ENCODE results near the gene SDCCAG8.
"Not testable (repeated sequence)": the region's sequence is repeated elsewhere in the genome, so short reads cannot be mapped to it uniquely, and the experiment has no call there.

The SDCCAG8 gene

GRCh38 chr1:243323491-243323890, 67.7 kb downstream of the SDCCAG8 start:
- WGBS (ENCODE audit: insufficient coverage, insufficient read length): no CpG with 5 or more reads among the region's 4 CpGs
- H3K9me3 ChIP-seq (ENCODE audit: control insufficient read depth, insufficient read depth, low read length): no peaks in the 10 kb centered on the region
- H3K4me3 ChIP-seq (ENCODE audit: low read length): no peak overlapping the region
- DNase-seq (ENCODE audit: low read depth, low spot score): no peak
- no peaks in the 10 kb centered on the region for H3K27me3 ChIP-seq (ENCODE audit: control insufficient read depth, insufficient read depth, low read length)
- H3K4me1 ChIP-seq (ENCODE audit: control insufficient read depth, insufficient read depth, low read length): no peaks in the 10 kb centered on the region
- H3K36me3 ChIP-seq (ENCODE audit: control insufficient read depth, insufficient read depth, low read length): no peaks in the 10 kb centered on the region
- no peak overlapping the region for H3K27ac ChIP-seq (ENCODE audit: low read length)

- Histone ChIP-seq H3K4me1 (ENCODE audit: control insufficient read depth, insufficient read depth, low read length) (no peaks in the 10 kb centered on the region), H3K36me3 (ENCODE audit: control insufficient read depth, insufficient read depth, low read length) (no peaks in the 10 kb centered on the region), H3K4me3 (ENCODE audit: low read length) (no peak overlapping the region), H3K27ac (ENCODE audit: low read length) (no peak overlapping the region), H3K9me3 (ENCODE audit: control insufficient read depth, insufficient read depth, low read length) (no peaks in the 10 kb centered on the region), H3K27me3 (ENCODE audit: control insufficient read depth, insufficient read depth, low read length) (no peaks in the 10 kb centered on the region)
- DNase-seq (ENCODE audit: low read depth, low spot score): no peak
- no CpG with 5 or more reads among the region's 1 CpG for WGBS (ENCODE audit: insufficient coverage, insufficient read length)
Measured at GRCh38 chr1:243325305-243325890, 69.6 kb downstream of the SDCCAG8 start.

GRCh38 chr1:243332440-243332839, 76.6 kb downstream of the SDCCAG8 start:
- no CpG with 5 or more reads among the region's 18 CpGs for WGBS (ENCODE audit: insufficient coverage, insufficient read length)
- DNase-seq (ENCODE audit: low read depth, low spot score): no peak
- no peaks in the 10 kb centered on the region for H3K4me1 ChIP-seq (ENCODE audit: control insufficient read depth, insufficient read depth, low read length)
- H3K9me3 ChIP-seq (ENCODE audit: control insufficient read depth, insufficient read depth, low read length): no peaks in the 10 kb centered on the region
- H3K4me3 ChIP-seq (ENCODE audit: low read length): no peak overlapping the region
- no peaks in the 10 kb centered on the region for H3K36me3 ChIP-seq (ENCODE audit: control insufficient read depth, insufficient read depth, low read length)
- H3K27me3 ChIP-seq (ENCODE audit: control insufficient read depth, insufficient read depth, low read length): no peaks in the 10 kb centered on the region
- no peak overlapping the region for H3K27ac ChIP-seq (ENCODE audit: low read length)

- Histone ChIP-seq H3K27ac (ENCODE audit: low read length) (no peak overlapping the region), H3K9me3 (ENCODE audit: control insufficient read depth, insufficient read depth, low read length) (no peaks in the 10 kb centered on the region), H3K4me1 (ENCODE audit: control insufficient read depth, insufficient read depth, low read length) (no peaks in the 10 kb centered on the region), H3K36me3 (ENCODE audit: control insufficient read depth, insufficient read depth, low read length) (no peaks in the 10 kb centered on the region), H3K4me3 (ENCODE audit: low read length) (no peak overlapping the region), H3K27me3 (ENCODE audit: control insufficient read depth, insufficient read depth, low read length) (no peaks in the 10 kb centered on the region)
- 100% methylated on average over 1 of the region's 3 CpGs for WGBS (ENCODE audit: insufficient coverage, insufficient read length)
- DNase-seq (ENCODE audit: low read depth, low spot score): no peak
Measured at GRCh38 chr1:243335292-243335691, 79.5 kb downstream of the SDCCAG8 start.

- Histone ChIP-seq H3K27me3 (ENCODE audit: control insufficient read depth, insufficient read depth, low read length) (no peaks in the 10 kb centered on the region), H3K36me3 (ENCODE audit: control insufficient read depth, insufficient read depth, low read length) (no peaks in the 10 kb centered on the region), H3K9me3 (ENCODE audit: control insufficient read depth, insufficient read depth, low read length) (no peaks in the 10 kb centered on the region), H3K27ac (ENCODE audit: low read length) (no peak overlapping the region), H3K4me3 (ENCODE audit: low read length) (no peak overlapping the region), H3K4me1 (ENCODE audit: control insufficient read depth, insufficient read depth, low read length) (no peaks in the 10 kb centered on the region)
- DNase-seq (ENCODE audit: low read depth, low spot score): no peak
- WGBS (ENCODE audit: insufficient coverage, insufficient read length): no CpG with 5 or more reads among the region's 2 CpGs
Measured at GRCh38 chr1:243336163-243336562, 80.3 kb downstream of the SDCCAG8 start.

GRCh38 chr1:243338848-243339247, 83.0 kb downstream of the SDCCAG8 start:
- H3K4me1 ChIP-seq (ENCODE audit: control insufficient read depth, insufficient read depth, low read length); H3K4me3 ChIP-seq (ENCODE audit: low read length); DNase-seq (ENCODE audit: low read depth, low spot score); H3K9me3 ChIP-seq (ENCODE audit: control insufficient read depth, insufficient read depth, low read length); H3K27me3 ChIP-seq (ENCODE audit: control insufficient read depth, insufficient read depth, low read length); H3K36me3 ChIP-seq (ENCODE audit: control insufficient read depth, insufficient read depth, low read length); H3K27ac ChIP-seq (ENCODE audit: low read length): not testable (repeated sequence)
- no CpG with 5 or more reads among the region's 4 CpGs for WGBS (ENCODE audit: insufficient coverage, insufficient read length)

GRCh38 chr1:243341074-243341473, 85.2 kb downstream of the SDCCAG8 start:
- no peak for DNase-seq (ENCODE audit: low read depth, low spot score)
- no CpG with 5 or more reads among the region's 2 CpGs for WGBS (ENCODE audit: insufficient coverage, insufficient read length)
- Histone ChIP-seq H3K4me1 (ENCODE audit: control insufficient read depth, insufficient read depth, low read length) (no peaks in the 10 kb centered on the region), H3K4me3 (ENCODE audit: low read length) (no peak overlapping the region), H3K27ac (ENCODE audit: low read length) (no peak overlapping the region), H3K27me3 (ENCODE audit: control insufficient read depth, insufficient read depth, low read length) (no peaks in the 10 kb centered on the region), H3K36me3 (ENCODE audit: control insufficient read depth, insufficient read depth, low read length) (no peaks in the 10 kb centered on the region), H3K9me3 (ENCODE audit: control insufficient read depth, insufficient read depth, low read length) (no peaks in the 10 kb centered on the region)

GRCh38 chr1:243343970-243344937, 88.4 kb downstream of the SDCCAG8 start:
- no peaks in the 10 kb centered on the region for H3K36me3 ChIP-seq (ENCODE audit: control insufficient read depth, insufficient read depth, low read length)

GRCh38 chr1:243345205-243345604, 89.4 kb downstream of the SDCCAG8 start:
- no CpG with 5 or more reads among the region's 1 CpG for WGBS (ENCODE audit: insufficient coverage, insufficient read length)
- Histone ChIP-seq H3K27ac (ENCODE audit: low read length) (no peak overlapping the region), H3K9me3 (ENCODE audit: control insufficient read depth, insufficient read depth, low read length) (no peaks in the 10 kb centered on the region), H3K27me3 (ENCODE audit: control insufficient read depth, insufficient read depth, low read length) (no peaks in the 10 kb centered on the region), H3K36me3 (ENCODE audit: control insufficient read depth, insufficient read depth, low read length) (no peaks in the 10 kb centered on the region), H3K4me3 (ENCODE audit: low read length) (no peak overlapping the region), H3K4me1 (ENCODE audit: control insufficient read depth, insufficient read depth, low read length) (no peaks in the 10 kb centered on the region)
- DNase-seq (ENCODE audit: low read depth, low spot score): no peak

More at GRCh38 chr1:243343970-243344937, 88.4 kb downstream of the SDCCAG8 start:
- Histone ChIP-seq H3K4me1 (ENCODE audit: control insufficient read depth, insufficient read depth, low read length) (no peaks in the 10 kb centered on the region), H3K27ac (ENCODE audit: low read length) (no peak overlapping the region), H3K27me3 (ENCODE audit: control insufficient read depth, insufficient read depth, low read length) (no peaks in the 10 kb centered on the region), H3K4me3 (ENCODE audit: low read length) (no peak overlapping the region), H3K9me3 (ENCODE audit: control insufficient read depth, insufficient read depth, low read length) (no peaks in the 10 kb centered on the region)
- WGBS (ENCODE audit: insufficient coverage, insufficient read length): 100% methylated on average over 1 of the region's 5 CpGs
- no peak for DNase-seq (ENCODE audit: low read depth, low spot score)

GRCh38 chr1:243346016-243346415, 90.2 kb downstream of the SDCCAG8 start:
- DNase-seq (ENCODE audit: low read depth, low spot score): no peak
- Histone ChIP-seq H3K4me1 (ENCODE audit: control insufficient read depth, insufficient read depth, low read length) (no peaks in the 10 kb centered on the region), H3K4me3 (ENCODE audit: low read length) (no peak overlapping the region), H3K36me3 (ENCODE audit: control insufficient read depth, insufficient read depth, low read length) (no peaks in the 10 kb centered on the region), H3K27me3 (ENCODE audit: control insufficient read depth, insufficient read depth, low read length) (no peaks in the 10 kb centered on the region), H3K27ac (ENCODE audit: low read length) (no peak overlapping the region), H3K9me3 (ENCODE audit: control insufficient read depth, insufficient read depth, low read length) (no peaks in the 10 kb centered on the region)
- no CpG with 5 or more reads among the region's 3 CpGs for WGBS (ENCODE audit: insufficient coverage, insufficient read length)
